ENCODE measurements around the gene MEGF6. TPM values are rescaled to one million over a fixed set of nuclear protein-coding genes. Genes with fewer than 3 reads are reported as not detected.
A peak's percentile ranks its signal among the peaks of the same experiment; 100 is the strongest.

Gene MEGF6
- total and polyA plus RNA-seq, 2 donors: 9.6 to 35.2 TPM

- no peaks in the 10 kb centered on the region for H3K9me3 ChIP-seq (ENCODE audit: control insufficient read depth in 2 of 2, insufficient read depth in 1 of 2, low read length in 1 of 2)
- H3K4me1 ChIP-seq (ENCODE audit: control insufficient read depth in 2 of 2, insufficient read depth in 2 of 2, low read length in 2 of 2): peaks cover 0 to 20% of the 10 kb centered on the region in 2 donors
- H3K36me3 ChIP-seq (ENCODE audit: control insufficient read depth in 2 of 2, insufficient read depth in 2 of 2, low read length in 1 of 2): no peaks in the 10 kb centered on the region
- no peak overlapping the region for H3K4me3 ChIP-seq (ENCODE audit: low read length in 2 of 2)
- WGBS: 95% methylated on average over 12 of the region's 12 CpGs
- H3K27me3 ChIP-seq (ENCODE audit: control insufficient read depth in 2 of 2, insufficient read depth in 1 of 2, low read length in 1 of 2): peaks cover 8 to 45% of the 10 kb centered on the region in 2 donors
- no peak for DNase-seq (ENCODE audit: low read depth in 6 of 9, low spot score in 9 of 9)
- H3K27ac ChIP-seq (ENCODE audit: low read depth in 1 of 2, low read length in 1 of 2): no peak overlapping the region
Observed at GRCh38 chr1:3456449-3456963, 154.8 kb downstream of the MEGF6 start.

GRCh38 chr1:3455670-3456448, 155.4 kb downstream of the MEGF6 start:
- H3K4me3 ChIP-seq (ENCODE audit: low read length in 2 of 2): no peak overlapping the region
- DNase-seq (ENCODE audit: low read depth in 6 of 9, low spot score in 9 of 9): no peak
- H3K9me3 ChIP-seq (ENCODE audit: control insufficient read depth in 2 of 2, insufficient read depth in 1 of 2, low read length in 1 of 2): no peaks in the 10 kb centered on the region
- 97% methylated on average over 18 of the region's 18 CpGs for WGBS
- no peak overlapping the region for H3K27ac ChIP-seq (ENCODE audit: low read depth in 1 of 2, low read length in 1 of 2)
- H3K27me3 ChIP-seq (ENCODE audit: control insufficient read depth in 2 of 2, insufficient read depth in 1 of 2, low read length in 1 of 2): peaks cover 8 to 48% of the 10 kb centered on the region in 2 donors
- no peaks in the 10 kb centered on the region for H3K36me3 ChIP-seq (ENCODE audit: control insufficient read depth in 2 of 2, insufficient read depth in 2 of 2, low read length in 1 of 2)
- H3K4me1 ChIP-seq (ENCODE audit: control insufficient read depth in 2 of 2, insufficient read depth in 2 of 2, low read length in 2 of 2): peaks cover 0 to 20% of the 10 kb centered on the region in 2 donors

- Histone ChIP-seq H3K27me3 (ENCODE audit: control insufficient read depth in 2 of 2, insufficient read depth in 1 of 2, low read length in 1 of 2) (peaks cover 8 to 48% of the 10 kb centered on the region in 2 donors), H3K9me3 (ENCODE audit: control insufficient read depth in 2 of 2, insufficient read depth in 1 of 2, low read length in 1 of 2) (no peaks in the 10 kb centered on the region), H3K4me1 (ENCODE audit: control insufficient read depth in 2 of 2, insufficient read depth in 2 of 2, low read length in 2 of 2) (peaks cover 0 to 20% of the 10 kb centered on the region in 2 donors), H3K4me3 (ENCODE audit: low read length in 2 of 2) (peak overlapping the region in 1 of 2 donors; percentile 57), H3K36me3 (ENCODE audit: control insufficient read depth in 2 of 2, insufficient read depth in 2 of 2, low read length in 1 of 2) (no peaks in the 10 kb centered on the region), H3K27ac (ENCODE audit: low read depth in 1 of 2, low read length in 1 of 2) (no peak overlapping the region)
- 16% methylated on average over 46 of the region's 46 CpGs for WGBS
- peak in 5 of 9 donors; percentile 32 to 60 (median 43) for DNase-seq (ENCODE audit: low read depth in 6 of 9, low spot score in 9 of 9)
Observed at GRCh38 chr1:3454811-3455618, 156.3 kb downstream of the MEGF6 start.

GRCh38 chr1:3453891-3454810, 157.2 kb downstream of the MEGF6 start, which contains the start of gene ARHGEF16:
Gene ARHGEF16, plus strand, starts transcription at chr1:3454665. Its CDS starts 8,420 bp downstream, at chr1:3463085.
- H3K27me3 ChIP-seq (ENCODE audit: control insufficient read depth in 2 of 2, insufficient read depth in 1 of 2, low read length in 1 of 2): peaks cover 8 to 48% of the 10 kb centered on the region in 2 donors
- H3K4me1 ChIP-seq (ENCODE audit: control insufficient read depth in 2 of 2, insufficient read depth in 2 of 2, low read length in 2 of 2): peaks cover 0 to 20% of the 10 kb centered on the region in 2 donors
- peak in 1 of 9 donors; percentile 29 for DNase-seq (ENCODE audit: low read depth in 6 of 9, low spot score in 9 of 9)
- H3K9me3 ChIP-seq (ENCODE audit: control insufficient read depth in 2 of 2, insufficient read depth in 1 of 2, low read length in 1 of 2): no peaks in the 10 kb centered on the region
- WGBS: 7% methylated on average over 83 of the region's 84 CpGs
- no peaks in the 10 kb centered on the region for H3K36me3 ChIP-seq (ENCODE audit: control insufficient read depth in 2 of 2, insufficient read depth in 2 of 2, low read length in 1 of 2)
- no peak within 1 kb of the TSS for H3K27ac ChIP-seq (ENCODE audit: low read depth in 1 of 2, low read length in 1 of 2)
- peak within 1 kb of the TSS in 1 of 2 donors; percentile 57 for H3K4me3 ChIP-seq (ENCODE audit: low read length in 2 of 2)

- peak in 8 of 9 donors; percentile 14 to 73 (median 39) for DNase-seq (ENCODE audit: low read depth in 6 of 9, low spot score in 9 of 9)
- Histone ChIP-seq H3K36me3 (ENCODE audit: control insufficient read depth in 2 of 2, insufficient read depth in 2 of 2, low read length in 1 of 2) (no peaks in the 10 kb centered on the region), H3K9me3 (ENCODE audit: control insufficient read depth in 2 of 2, insufficient read depth in 1 of 2, low read length in 1 of 2) (no peaks in the 10 kb centered on the region), H3K4me3 (ENCODE audit: low read length in 2 of 2) (no peak overlapping the region), H3K4me1 (ENCODE audit: control insufficient read depth in 2 of 2, insufficient read depth in 2 of 2, low read length in 2 of 2) (peaks cover 0 to 16% of the 10 kb centered on the region in 2 donors), H3K27ac (ENCODE audit: low read depth in 1 of 2, low read length in 1 of 2) (no peak overlapping the region), H3K27me3 (ENCODE audit: control insufficient read depth in 2 of 2, insufficient read depth in 1 of 2, low read length in 1 of 2) (peaks cover 8 to 45% of the 10 kb centered on the region in 2 donors)
- WGBS: 32% methylated on average over 18 of the region's 18 CpGs
Observed at GRCh38 chr1:3453203-3453761, 158.0 kb downstream of the MEGF6 start.

GRCh38 chr1:3452866-3453175, 158.5 kb downstream of the MEGF6 start:
- Histone ChIP-seq H3K36me3 (ENCODE audit: control insufficient read depth in 2 of 2, insufficient read depth in 2 of 2, low read length in 1 of 2) (no peaks in the 10 kb centered on the region), H3K27me3 (ENCODE audit: control insufficient read depth in 2 of 2, insufficient read depth in 1 of 2, low read length in 1 of 2) (peaks cover 8 to 45% of the 10 kb centered on the region in 2 donors), H3K4me3 (ENCODE audit: low read length in 2 of 2) (no peak overlapping the region), H3K9me3 (ENCODE audit: control insufficient read depth in 2 of 2, insufficient read depth in 1 of 2, low read length in 1 of 2) (no peaks in the 10 kb centered on the region), H3K4me1 (ENCODE audit: control insufficient read depth in 2 of 2, insufficient read depth in 2 of 2, low read length in 2 of 2) (peaks cover 0 to 12% of the 10 kb centered on the region in 2 donors), H3K27ac (ENCODE audit: low read depth in 1 of 2, low read length in 1 of 2) (no peak overlapping the region)
- WGBS: 53% methylated on average over 5 of the region's 5 CpGs
- DNase-seq (ENCODE audit: low read depth in 6 of 9, low spot score in 9 of 9): no peak

- Histone ChIP-seq H3K4me3 (ENCODE audit: low read length in 2 of 2) (no peak overlapping the region), H3K27ac (ENCODE audit: low read depth in 1 of 2, low read length in 1 of 2) (no peak overlapping the region), H3K4me1 (ENCODE audit: control insufficient read depth in 2 of 2, insufficient read depth in 2 of 2, low read length in 2 of 2) (peaks cover 0 to 9% of the 10 kb centered on the region in 2 donors), H3K36me3 (ENCODE audit: control insufficient read depth in 2 of 2, insufficient read depth in 2 of 2, low read length in 1 of 2) (no peaks in the 10 kb centered on the region), H3K9me3 (ENCODE audit: control insufficient read depth in 2 of 2, insufficient read depth in 1 of 2, low read length in 1 of 2) (no peaks in the 10 kb centered on the region), H3K27me3 (ENCODE audit: control insufficient read depth in 2 of 2, insufficient read depth in 1 of 2, low read length in 1 of 2) (peaks cover 8 to 45% of the 10 kb centered on the region in 2 donors)
- DNase-seq (ENCODE audit: low read depth in 6 of 9, low spot score in 9 of 9): no peak
- 89% methylated on average over 23 of the region's 23 CpGs for WGBS
Observed at GRCh38 chr1:3451994-3452865, 159.1 kb downstream of the MEGF6 start.

All from thymus (tissue), 11 donors.